GM12874 (cell line): ENCODE measurements around the gene FAM110C.

ENCODE experiments used
- TF ChIP-seq, protein P1 (sequence below): IDR thresholded peaks from 2 replicates; pipeline ENCODE4 v1.5.1; 2011; ENCODE audit warnings: low read depth, mild to moderate bottlenecking, control low read depth, low read length, moderate library complexity; ENCODE audit not compliant: insufficient read depth

Gene FAM110C, protein sequence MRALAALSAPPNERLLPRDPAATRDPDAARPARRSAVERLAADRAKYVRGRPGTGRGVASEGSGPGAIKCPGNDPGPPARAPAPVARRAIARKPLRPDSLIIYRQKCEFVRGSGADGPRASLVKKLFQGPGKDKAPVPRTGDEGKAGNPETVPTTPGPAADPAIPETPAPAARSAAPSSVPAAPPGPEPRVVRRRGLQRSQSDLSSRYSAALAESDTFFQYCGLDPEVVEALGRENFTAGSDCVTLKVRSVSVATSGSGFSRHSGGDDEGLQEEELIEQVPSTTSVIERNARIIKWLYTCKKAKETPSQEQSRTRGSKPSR

DNA sequence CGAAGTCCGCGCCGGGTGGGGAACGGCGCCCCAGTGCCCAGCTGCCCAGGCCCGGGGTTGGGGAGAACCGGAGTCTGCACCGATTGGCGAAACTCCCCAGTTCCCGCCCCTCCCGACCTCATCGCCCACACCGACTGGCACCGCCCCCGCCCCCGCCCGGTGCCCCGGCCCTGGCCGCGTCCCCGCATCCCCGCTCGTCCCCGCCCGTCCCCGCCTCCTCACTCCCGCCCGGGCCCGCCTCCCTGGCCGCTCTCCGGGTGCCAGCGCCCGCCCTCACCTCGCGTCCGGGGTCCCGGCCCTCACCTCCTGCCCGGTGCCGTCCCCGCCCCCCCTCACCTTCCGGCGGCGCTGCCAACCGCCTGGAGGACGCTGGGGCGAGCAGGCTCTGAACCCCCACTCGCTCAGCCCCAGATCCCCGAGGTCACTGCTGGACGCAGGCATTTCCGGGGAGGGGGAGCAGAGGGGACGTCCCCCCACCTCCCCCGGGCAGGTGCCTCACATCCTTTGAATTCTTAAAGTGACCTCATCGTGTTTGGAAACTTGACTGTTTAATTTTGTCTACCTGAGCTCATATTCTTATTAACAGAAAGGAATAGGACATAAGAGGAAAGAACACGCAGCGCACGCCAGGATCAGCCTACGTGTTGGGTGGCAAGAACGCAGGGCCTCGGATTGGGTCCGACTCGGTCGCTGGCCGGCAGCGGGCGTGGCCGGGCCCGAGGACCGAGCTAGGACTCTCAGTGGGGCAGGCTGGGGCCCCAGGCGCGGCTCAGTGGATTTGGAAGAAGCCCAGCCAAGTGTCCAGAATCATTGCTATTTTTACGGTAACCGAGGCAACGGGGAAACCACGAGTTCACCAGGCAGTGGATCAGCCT lies at the start of gene FAM110C:
TSS of gene FAM110C (minus strand) at position 35 of the 875 bp plus-strand sequence. CDS start 120 bp downstream, outside the sequence.
- TF ChIP-seq, protein P1, sequence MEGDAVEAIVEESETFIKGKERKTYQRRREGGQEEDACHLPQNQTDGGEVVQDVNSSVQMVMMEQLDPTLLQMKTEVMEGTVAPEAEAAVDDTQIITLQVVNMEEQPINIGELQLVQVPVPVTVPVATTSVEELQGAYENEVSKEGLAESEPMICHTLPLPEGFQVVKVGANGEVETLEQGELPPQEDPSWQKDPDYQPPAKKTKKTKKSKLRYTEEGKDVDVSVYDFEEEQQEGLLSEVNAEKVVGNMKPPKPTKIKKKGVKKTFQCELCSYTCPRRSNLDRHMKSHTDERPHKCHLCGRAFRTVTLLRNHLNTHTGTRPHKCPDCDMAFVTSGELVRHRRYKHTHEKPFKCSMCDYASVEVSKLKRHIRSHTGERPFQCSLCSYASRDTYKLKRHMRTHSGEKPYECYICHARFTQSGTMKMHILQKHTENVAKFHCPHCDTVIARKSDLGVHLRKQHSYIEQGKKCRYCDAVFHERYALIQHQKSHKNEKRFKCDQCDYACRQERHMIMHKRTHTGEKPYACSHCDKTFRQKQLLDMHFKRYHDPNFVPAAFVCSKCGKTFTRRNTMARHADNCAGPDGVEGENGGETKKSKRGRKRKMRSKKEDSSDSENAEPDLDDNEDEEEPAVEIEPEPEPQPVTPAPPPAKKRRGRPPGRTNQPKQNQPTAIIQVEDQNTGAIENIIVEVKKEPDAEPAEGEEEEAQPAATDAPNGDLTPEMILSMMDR, result no peak

DNA sequence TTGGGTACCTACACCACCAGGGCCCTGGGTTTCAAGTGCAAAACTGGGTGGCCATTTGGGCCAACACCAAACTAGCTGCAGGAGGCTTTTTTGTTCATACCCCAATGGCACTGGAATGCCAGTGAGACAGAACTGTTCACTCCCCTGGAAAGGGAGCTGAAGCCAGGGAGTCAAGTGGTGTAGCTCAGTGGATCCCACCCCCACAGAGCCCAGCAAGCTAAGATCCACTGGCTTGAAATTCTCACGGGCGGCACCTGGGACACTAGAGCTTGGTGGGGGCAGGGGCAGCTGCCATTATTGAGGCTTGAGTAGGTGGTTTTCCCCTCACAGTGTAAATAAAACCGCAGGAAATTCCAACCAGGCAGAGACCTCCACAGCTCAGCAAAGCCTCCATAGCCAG lies 46.0 kb upstream of the FAM110C start:
- TF ChIP-seq, protein P1, result no peak

DNA sequence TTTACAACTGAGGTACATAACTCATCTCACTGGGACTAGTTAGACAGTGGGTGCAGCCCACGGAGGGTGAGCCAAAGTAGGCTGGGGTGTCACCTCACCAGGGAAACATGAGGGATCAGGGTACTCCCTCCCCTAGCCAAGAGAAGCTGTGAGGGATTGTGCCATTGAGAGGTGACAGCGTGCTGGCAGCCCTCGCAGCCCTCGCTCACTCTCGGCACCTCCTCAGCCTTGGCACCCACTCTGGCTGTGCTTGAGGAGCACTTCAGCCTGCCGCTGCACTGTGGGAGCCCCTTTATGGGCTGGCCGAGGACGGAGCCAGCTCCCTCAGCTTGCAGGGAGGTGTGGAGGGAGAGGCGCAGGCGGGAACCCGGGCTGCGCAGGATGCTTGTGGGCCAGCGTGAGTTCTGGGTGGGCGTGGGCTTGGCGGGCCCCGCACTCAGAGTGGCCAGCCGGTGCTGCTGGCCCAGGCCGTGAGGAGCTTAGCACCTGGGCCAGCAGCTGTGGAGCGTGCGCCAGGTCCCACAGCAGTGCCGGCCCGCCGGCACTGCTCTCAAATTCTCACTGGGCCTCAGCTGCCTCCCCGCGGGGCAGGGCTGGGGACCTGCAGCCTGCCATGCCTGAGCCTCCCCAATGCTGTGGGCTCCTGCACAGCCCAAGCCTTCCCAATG lies 44.5 kb upstream of the FAM110C start:
- TF ChIP-seq, protein P1, result no peak

DNA sequence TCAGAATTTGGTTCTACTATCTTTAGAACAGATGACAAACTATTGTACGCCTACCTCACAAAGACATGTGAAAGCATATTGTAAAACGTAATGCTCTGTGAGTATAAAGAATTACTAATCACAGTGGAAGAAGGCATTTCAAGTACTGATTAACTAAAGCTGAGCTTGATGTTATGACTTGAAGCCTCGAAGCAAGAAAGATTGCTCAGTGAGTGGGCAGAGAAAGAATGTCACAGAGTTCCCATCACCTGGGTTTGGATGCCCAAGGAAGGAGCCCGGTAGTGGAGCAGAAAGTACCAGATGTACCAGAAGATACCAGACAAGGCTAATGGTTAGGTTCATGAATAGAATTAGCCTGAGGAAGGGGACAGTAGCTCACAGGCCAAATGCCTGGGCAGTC lies 39.5 kb upstream of the FAM110C start:
- TF ChIP-seq, protein P1, result no peak

DNA sequence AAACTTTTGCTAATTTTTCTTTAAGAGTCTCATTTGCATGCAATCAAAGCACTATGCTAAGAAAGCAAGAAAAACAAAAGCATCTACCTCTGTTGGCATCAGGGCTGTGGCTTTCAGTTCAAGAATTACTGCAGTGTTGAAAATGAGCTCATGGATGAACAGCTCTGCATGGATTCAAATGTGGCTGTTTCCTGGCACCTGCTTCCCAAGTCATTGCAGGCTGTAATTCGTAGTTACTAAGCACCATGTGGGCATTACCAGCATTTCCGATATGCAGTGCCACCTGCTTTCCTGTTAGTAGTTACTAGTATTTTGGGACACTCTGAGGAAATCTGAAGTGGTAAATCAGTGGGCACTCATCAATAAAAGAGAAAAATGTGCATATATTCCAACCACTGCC lies 37.8 kb upstream of the FAM110C start:
- TF ChIP-seq, protein P1, result no peak

DNA sequence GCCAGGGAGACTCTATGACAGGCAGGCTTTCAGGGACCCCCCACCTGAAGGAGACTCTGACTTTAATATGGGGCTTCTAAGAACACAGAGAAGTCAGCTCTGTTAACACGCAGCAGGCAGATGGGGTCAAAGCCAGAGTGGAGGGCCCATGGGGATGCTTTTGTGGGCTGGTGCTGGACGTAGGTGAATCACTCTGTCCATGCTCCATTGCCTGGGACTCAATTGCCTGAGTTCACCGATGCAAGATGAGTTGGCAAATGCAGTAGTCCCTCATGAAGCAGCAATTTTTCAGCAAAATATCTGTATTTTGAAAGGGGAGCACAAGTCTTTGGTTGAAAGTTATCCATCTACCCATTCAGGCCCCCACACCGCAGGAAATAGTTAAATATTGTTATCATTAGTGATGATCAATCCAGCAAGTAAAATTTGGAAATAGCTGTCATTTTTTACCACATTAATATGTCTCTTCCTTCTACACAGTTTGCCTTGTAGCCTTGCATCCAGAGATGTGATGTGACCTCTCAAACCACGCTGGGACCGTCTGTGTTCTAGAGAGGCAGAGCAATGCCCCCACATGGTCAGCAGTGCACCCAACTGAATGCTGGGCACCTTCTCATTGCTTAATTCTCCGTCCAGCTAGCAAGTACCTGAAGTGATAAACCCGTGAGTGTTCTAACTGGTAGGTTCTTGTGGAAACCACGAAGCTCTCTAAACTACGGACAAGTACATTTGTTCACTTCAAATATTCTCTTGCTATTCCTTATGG lies 34.8 kb upstream of the FAM110C start:
- TF ChIP-seq, protein P1, result no peak
